Smooth muscle cell of trachea (primary cell): ENCODE results near the gene MYOZ2. TPM values are rescaled to one million over a fixed set of nuclear protein-coding genes. Genes with fewer than 3 reads are reported as not detected.

ENCODE experiments used
- total RNA-seq: library from RNA; depleted of rRNA; stranded (reverse); fragments of >200 nt; gene quantifications from 2 replicates; pipeline ENCODE4 v1.2.1, GENCODE V29; 2014

Gene MYOZ2
- 0.15 and 0.50 TPM in 2 replicates for total RNA-seq

DNA sequence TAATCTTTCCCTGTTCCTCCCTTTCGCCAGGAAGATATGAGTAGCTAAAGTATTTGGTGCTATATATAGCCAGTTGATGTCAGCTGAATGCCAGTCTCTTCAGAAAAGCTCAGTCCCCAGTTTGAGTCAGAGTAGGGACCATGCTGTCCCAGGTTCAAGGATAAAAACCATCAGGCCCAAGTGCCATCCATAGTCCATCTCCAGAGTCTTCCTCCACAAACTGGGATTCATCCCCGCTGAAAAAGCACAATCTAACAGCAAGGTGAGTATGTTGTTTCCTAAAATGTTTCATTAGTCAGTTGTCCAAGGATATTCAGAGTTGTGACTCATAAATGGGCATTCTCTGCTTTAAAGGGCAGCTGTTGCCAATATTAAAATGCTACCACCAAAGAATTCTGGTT lies at the start of gene MYOZ2:
Gene MYOZ2, plus strand, starts transcription at position 112 of the 401 bp plus-strand sequence. CDS start 694 bp downstream, outside the sequence.

GRCh38 chr4:119212234-119212963 lies 76.8 kb downstream of the MYOZ2 start, which contains the start of gene USP53:
Gene USP53, plus strand, starts transcription at chr4:119212713. Its CDS starts 27,047 bp downstream, at chr4:119239760.

Other genes starting within 250 kb of the MYOZ2 start
- 2.0 and 6.5 TPM in 2 replicates for gene SYNPO2, start 247.0 kb upstream of the MYOZ2 start, total RNA-seq
- gene USP53, start 76.9 kb downstream of the MYOZ2 start, total RNA-seq = 26.6 and 51.3 TPM in 2 replicates
- gene FABP2, start 186.3 kb downstream of the MYOZ2 start, total RNA-seq = not detected in 2 replicates